CMK (cell line): ENCODE results near the gene RAB17.
"Not testable (repeated sequence)": the region's sequence is repeated elsewhere in the genome, so short reads cannot be mapped to it uniquely, and the experiment has no call there.

Source experiments
- DNase-seq: peaks from one replicate; pipeline ENCODE4 v3.0.0-alpha.2; 2010; ENCODE audit warnings: low read depth

RAB17 gene

DNA sequence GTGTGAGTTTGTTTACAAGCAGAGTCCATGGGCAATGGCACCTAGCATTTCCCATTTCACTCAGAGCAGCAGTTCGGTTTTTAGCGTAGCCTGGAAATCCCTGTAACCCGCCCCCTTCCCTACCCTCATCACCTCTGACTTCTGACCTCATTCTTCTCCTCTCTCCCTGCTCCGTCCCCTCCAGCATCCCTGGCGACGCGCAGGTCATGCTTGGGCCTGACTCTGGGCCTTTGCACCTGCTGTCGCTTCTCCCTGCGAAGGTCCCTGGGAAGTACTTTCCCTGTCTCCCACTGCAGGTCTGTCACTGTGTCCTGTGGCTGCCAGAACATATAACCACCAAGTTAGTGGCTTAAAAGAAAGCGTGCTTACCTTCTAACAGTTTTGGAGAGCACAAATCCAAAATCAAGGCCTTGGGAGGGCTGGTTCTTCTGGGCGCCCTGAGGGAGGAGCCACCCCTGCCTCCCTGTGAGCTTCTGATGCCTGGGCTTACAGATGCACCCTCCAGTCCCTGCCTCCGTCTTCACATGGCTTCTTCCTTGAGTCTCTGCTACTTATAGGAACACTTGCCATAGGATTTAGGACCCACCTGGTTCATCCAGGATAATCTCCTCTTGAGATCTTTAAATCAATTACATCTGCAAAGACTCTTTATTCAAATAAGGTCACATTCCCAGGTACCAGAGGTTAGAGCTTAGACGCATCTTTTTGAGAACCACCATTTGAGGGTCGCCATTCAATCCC, 8.1 kb upstream of the RAB17 start:
- DNase-seq: no peak

DNA sequence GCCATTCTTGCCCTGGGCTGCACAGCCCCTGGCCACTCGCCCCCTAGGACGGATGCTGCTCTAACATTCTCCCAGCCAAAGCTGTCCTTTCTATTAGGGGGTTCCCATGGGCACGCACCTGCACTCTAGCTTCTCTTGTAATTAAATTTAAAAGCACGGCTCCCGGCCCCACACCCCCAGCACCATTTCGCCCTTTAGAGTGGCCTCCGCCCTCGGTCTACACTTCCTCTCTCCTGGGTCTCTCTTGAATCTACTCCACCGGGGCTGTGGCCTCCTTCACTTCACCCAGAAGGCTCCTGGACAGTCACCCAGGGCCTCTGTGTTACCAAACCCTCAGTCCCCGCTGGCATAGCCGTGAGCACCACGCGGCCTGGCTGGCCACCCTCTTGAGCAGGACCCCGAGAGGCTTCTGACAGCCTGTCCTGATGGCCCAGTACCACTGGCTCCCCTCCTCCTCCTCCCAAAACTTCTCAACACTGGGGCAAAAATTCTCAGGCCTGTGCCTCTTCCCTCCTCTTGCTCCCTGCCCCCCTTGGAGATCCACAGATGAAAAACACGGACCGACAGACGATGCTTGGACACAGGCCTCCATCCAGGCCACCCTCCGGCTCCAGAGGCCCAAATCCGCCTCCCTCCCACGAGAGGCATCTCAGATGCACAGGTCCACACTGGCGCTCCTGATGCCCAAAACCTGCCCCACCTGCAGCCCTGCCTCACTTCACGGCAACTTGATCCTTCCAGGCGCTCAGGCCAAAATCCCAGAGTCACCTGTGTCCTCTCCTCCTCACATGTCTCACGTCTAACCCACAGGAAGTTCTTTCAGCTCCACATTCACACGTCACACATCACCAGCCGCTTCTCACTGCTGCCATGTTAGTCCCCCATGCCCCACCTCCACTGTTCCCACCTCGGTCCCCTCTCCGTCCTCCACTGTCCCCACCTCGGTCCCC, 6.9 kb upstream of the RAB17 start:
- no peak for DNase-seq

DNA sequence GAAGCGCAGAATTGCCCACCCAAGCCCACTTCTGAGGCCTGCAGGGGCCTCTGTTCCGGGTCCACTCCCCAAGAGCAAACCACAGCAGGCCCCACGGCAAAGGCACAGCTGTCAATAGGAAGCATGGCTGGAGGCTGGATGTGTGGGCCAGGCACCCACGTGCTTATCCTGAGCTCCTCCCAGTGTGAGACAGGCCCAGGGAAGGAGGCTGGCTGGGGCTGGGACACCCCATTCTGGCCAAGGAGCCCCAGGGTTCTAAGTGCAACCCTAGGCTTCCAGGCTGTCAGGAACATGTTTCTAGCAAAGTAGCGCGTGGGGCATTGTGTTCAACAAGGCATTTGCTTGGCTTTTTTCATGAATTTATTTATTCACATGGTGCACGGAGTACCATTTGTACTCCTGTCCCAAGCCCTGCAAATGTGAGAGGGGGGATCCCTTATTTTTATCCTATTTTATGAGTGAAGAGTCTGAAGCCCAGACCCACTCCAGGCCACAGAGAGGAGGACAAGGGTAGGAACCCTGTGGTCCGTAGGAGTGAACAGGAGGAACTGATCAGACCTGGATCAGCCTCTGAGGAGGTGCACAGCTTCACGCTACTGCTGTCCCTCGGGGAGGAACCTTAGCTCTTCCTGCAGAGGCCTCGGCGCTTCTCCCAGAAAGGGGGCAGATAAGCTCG, 6.1 kb upstream of the RAB17 start:
- DNase-seq: no peak

DNA sequence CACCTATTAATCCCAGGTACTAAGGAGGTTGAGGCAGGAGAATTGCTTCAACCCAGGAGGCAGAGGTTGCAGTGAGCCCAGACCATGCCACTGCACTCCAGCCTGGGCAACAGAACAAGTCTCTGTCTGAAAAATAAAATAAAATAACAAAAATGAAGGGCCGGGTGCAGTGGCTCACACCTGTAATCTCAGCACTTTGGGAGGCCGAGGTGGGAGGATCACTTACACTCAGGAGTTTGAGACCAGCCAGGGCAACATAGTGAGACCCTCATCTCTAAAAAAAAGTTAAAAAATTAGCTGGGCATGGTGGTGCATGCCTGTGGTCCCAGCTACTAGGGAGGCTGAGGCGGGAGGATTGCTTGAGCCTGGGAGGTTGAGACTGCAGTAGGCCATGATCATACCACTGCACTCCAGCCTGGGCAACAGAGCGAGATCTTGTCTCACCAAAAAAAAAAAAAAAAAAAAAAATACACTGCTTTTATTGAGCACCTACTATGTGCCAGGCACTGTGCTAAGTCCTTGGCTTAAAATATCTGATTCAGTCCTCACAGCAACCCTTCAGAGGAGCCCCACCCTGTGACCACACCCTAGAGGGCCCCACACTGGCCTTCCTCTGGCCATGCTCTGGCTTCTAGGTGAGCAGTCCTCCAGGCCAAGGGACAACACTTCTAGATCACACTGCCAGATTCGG, 5.4 kb upstream of the RAB17 start:
- not testable (repeated sequence) for DNase-seq

DNA sequence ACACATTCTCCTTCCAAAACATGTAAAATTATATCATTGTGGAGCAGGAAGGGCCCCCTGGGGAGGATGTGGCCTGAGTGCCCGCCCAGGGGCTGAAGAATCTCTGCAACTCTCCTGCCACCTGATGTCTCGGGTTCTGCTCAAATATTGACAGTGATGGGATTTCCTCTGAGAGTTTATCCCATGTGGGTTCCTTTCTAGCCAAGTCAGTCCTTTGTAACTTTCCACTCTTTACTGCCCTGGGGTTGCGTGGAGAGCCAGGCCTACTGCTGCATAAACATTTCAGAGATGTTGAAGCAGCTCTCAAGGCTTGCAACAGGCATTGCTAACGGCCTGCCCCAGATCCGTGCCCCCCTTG, 4.0 kb upstream of the RAB17 start:
- DNase-seq: no peak

DNA sequence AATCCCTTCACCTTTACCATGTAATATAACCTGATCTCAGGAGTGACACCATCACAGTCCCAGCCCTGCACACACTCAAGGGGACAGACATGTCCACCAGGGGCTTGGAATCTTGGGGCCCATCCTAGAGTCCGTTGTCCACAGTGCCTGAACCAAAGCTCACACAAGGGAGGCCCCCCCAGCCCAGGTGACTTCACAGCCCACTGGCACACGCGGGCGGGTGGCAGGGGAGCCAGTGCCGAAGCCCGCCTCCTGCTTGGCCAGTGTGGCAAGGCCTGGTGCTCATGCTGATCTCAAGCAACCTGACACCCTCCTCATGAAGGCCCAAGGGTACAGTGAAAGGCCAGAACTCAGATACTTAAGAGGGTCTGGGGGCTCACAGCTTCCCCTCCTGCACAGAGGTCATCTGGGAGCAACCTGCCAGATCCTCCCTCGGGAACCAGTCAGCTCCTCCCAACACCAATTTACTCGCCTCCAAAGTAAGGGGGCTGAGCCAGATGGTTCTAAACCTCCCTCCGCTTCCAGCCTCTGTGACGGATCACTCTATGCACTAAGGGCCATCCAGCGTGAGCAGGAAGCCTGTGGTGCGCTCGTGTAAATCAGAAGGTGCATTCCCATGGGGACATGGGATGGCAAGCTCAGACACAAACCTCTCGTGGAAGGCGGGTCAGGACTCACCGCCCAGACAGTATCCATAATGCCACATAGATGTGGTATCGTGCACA, 3.2 kb upstream of the RAB17 start:
- no peak for DNase-seq

DNA sequence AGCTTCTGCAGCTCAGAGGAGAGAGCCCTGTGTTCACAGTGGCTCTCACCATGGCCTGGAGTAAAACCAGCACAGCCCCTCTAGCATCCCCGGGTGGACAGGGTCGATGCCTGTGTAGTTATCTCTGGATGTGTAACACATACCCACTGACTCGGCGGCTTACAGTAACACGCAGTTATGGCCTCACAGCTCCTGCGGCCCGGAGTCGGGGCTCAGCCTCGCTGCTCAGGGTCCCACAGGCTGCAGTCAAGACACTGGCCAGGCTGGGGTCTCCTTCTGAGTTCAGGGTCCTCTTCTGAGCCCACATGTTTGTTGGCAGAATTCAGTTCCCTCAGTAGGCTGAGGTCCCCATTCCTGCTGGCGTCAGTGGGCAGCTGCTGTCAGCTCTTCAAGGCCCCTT, 2.5 kb upstream of the RAB17 start:
- no peak for DNase-seq

DNA sequence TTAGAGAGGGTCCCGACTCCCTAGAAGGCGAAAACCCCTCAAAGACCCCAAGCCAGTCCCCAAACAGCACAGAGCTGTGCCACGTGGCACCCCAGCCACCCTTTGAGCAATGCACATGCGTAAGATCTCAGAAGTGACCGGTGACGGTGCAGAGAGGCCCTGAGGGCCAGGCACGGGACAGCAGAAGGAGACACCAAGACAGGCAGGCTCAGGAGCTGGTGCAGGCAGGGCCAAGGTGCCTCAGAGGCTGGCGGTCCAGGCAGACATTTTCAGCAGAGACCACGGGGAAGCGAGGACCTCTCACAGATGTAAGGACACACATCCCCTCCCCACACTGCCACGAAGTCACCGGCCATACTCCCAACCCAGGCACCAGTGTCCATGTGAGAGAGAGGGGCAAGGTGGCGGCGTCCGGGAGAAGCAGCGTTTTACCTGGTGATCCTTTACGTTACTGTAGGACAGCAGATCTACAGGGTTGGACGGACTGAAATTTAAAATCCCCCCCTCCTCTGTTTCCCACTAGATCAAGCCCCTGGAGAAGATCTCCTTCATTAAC, 2.0 kb upstream of the RAB17 start:
- DNase-seq: no peak

DNA sequence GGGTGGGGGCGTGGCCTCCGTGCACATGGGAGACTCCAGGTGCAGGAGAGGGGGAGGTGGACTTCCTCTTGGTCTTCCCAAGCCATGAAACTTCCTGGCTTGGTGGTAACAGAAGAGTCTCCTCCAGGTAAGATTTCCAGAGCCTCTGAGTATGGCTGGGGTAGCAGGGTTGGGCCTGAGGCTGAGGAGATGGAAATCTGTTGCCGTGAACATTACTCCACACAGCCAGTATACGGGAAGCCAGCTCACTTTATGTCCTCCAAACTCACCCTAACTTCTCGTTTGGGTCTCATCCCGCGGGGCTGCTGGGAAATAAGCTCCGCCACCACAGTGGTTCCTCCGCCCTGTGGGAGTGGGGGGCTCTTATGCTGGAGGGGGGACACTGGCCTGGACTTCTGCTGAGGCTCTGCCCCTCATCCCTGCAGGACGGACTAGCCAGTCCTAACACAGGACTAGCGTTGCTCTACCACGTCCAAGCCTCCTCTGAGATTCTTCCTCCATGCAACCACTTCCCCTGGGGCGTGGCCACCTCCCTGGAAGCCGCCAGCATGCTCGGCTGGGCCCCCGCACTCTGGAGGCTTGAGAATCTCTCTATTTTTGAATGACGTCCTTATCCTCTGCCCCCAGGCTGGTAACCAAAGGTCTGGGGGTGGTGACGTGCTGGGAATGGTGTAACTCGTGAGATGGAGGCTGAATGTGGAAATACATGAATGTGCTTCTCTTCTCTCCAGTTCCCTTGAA, 777 bp upstream of the RAB17 start:
- DNase-seq: no peak

DNA sequence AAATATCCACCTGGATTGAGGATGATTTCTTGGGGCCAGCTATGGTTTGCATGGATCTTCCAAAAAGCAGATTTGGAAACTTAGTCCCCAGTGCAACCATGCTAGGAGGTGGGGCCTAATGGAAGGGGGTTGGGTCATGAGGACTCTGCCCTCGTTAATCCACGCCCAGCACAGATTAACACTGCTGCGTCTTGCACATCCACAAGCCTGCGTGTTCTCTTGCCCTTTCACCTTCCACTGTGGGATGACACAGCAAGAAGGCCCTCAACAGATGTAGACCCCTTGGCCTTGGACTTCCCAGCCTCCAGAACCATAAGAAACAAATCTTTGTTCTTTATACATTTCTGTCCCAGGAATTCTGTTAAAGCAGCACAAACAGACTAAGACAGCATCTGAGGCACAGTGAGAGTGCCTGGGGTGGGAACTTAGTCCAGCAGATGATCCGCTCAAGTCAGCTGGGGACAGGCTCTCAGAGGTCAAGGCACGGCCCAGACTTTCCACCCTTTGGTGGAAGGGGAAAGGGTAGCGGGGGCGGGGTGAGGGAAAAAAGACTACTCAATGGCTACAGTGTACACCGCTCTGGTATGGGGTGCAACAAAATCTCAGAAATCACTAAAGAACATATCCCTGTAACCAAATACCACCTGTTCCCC, 2.4 kb downstream of the RAB17 start:
- no peak for DNase-seq

DNA sequence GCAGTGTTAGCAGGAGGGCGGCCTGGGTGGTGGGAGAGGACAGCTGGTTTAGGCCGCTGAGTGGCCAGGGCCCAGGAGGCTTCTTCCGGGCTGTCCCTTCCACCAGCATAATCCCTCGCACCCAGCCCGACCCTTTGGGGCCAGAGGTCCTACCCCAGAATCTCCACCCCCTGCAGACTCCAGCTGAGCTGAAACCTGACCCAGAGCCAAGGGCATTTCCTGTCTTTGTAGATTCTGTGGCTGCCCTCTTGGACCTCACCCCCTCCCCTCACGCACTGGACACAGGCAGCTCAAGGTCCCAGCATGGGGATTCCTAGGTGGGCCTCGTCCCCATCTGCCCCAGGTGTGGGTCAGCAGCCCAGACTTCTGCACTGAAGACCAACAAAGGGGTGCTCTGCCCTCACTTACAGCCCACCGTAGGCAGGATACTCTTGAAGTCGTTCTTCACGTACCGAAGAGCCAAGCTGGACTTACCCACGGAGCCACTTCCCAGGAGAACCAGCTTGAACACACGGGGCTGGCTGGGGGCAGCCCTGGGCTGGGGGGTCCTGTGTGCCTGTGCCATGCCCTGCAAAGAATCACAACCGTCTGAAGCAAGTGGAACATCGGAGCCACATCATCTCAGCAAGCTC, 4.8 kb downstream of the RAB17 start:
- no peak for DNase-seq

DNA sequence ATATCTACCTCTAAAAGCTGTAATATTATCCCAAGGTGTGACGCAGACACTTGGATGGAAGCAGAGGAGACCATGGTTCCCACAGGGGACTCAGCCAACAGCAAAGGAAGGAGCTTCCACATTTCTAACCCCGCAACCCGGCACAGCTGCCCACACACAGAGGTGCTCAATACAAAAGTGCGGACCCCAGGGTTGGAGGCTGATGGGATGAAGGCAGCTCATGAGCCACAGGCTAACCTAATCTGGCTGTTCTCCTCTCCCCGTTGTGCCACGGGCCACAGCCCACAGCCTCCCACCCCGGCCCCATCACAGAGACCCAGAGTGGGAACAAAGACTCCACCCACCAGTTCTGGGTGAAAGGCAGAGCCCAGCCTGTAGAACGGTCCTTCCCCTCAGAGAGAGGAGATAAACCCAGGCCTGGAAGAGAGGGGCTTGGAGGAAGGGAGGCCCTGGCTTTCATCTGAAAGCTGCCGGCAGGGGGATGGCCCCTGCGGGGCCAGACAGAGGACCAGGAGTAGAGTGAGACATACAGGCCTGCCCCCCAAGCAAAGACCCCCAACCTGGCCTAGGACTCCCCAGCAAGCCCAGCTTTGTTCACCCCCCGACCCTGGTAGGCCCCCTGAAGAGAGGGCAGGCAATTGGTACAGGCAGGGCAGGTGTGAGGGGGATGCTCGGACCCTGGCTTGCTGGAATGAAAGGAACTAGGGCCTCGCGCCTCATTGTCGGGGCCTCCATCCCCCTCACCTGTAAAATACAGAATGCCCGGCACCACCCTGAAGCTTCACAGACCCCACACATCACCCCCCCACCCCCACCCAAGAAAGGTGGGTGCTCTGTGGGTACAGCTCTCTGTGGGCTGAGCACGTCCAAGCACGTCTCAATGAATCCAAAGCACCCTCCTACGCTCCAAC, 6.9 kb downstream of the RAB17 start:
- DNase-seq: no peak

DNA sequence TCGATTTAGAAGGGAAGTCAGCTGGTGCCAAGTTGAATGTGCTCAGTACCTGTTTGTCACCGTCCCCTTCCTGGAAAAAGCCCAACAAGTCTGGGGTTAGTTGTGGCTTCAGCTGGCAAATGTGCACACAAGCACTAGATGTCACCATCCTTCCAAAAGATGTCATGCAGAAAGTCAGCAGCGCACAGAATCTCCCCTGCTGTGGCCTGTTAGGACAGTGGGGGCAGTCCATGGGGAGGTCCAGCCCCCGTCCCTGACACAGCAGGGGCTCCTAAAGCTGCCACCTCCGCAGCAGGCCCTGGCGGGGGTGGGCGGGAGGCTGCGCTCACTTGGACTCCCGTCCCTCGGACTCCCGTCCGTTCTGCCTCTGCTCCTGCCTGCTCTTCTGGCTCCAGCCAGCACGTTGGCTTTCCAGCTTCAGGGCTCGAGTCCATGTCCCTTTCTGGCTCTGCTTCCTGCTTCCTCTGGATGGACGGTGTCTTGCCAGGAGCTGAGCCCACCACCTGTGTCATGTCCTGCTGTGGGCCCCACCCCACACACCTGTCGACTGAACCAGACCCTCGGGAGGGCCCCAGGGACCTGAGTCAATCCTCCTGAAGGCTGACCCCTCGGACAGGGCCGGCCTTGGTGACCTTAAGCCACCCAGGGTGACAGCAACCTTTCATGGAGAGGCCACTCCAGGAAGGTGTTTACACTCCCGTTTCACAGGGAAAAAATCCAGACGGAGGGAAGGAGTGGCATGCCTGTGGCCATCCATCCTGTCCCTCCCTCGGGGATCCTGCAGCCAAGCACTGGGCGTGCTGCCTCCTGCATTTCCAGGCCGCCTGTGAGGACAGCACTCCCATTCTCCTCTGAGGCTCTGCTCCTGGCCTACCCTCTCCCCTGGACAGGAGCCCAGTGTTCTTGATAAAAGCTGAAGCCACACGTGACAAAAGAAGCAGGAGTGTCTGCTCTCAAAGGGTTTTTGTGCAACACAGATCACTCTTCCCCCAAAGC, 8.5 kb downstream of the RAB17 start:
- no peak for DNase-seq

DNA sequence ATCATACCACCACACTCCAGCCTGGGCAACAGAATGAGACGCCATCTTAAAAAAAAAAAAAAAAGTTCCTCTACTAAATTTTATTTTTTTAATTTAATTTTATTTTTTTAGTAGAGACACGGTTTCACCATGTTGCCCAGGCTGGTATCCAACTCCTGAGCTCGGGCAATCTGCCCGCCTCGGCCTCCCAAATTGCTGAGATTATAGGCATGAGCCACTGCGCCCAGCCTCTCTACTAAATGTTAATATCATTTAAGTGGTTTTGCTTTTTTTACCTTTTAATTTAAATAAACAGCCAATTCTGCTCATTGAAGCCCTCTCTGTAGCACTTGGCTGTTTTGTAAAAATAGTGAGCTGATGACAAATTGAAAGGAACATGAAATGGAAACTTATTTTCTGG, 9.2 kb downstream of the RAB17 start:
- DNase-seq: no peak

DNA sequence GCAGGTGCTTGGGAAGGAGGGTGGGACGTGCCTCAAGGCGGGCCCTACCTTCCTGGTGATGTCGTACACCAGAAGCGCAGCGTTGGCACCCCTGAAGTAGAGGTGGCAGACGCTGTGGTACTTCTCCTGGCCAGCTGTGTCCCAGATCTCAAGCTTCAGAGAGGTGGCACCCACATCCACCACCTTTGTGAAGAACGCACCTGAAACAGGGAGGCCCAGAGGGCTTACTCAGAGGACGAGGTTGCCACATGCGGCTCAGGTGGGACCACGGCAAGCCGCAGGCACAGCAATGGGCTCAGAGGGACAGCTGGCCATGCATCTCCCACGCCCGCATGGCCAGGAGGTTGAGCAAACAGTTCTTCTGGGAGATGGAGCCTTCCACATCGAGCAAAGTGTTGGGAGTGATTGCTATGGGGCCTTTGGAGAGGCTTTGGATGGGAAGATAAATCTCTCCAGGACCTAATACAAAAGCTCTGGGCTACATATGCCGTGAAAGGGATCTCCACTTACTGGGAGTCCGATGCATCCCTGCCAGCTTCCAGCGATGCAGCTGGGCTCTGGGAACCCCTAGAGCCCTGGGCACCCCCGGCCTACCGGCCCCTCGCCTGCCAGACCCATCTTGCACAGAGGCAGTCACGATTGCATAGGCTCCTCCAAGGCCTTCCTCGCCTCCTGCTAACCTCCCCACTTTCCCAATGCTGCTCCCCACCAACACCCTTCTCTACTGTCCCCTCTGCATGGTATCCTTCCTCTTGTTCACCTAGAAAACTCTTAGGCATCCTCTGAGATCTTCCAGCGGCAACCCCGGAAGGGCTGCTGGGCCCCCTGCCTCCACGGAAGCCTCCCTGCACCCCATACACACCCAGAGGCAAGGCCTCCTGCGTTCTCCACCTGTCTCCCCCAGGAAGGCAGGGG, 12.3 kb downstream of the RAB17 start:
- no peak for DNase-seq

DNA sequence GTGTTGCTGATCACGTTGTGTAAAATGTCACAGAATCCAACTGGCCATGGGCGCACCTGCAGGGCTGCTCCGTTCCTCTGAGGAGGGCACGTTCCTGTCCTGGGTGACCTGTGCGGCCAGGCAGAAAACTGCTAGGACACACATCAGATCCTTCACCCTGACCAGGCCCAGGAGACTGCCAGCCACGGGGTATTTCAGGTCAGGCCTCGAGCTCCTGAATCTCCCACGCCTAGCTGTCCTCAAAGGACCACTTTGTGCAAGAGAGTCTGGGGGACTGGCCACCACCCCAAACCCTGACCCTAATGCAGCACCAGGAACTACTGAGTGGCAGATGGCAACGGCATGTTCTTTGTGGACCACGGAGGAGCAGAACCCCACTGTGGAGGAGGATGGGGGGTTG, 13.1 kb downstream of the RAB17 start:
- DNase-seq: no peak
